Stimulated activated CD8-positive, alpha-beta memory T cell treated with anti-CD3 and anti-CD28 coated beads, Interleukin-7, amount 100 ng/mL, for 48 hours (primary cell): Measurements from ENCODE around the gene VPS37C.
"Not testable (repeated sequence)": the region's sequence is repeated elsewhere in the genome, so short reads cannot be mapped to it uniquely, and the experiment has no call there.

ENCODE experiments used
- DNase-seq, 2 donors: peaks; one replicate each; pipeline ENCODE4 v3.0.0-alpha.2; 2020; ENCODE audit warnings: low read depth in 1 of 2; ENCODE audit errors: extremely low read depth in 1 of 2

The VPS37C gene

GRCh38 chr11:61102667-61103571, 58.3 kb downstream of the VPS37C start:
- no peak for DNase-seq

GRCh38 chr11:61098778-61099177, 62.4 kb downstream of the VPS37C start:
- no peak for DNase-seq

- DNase-seq = not testable (repeated sequence)
Measured at GRCh38 chr11:61098261-61098660, 63.0 kb downstream of the VPS37C start.

GRCh38 chr11:61095021-61095420, 66.2 kb downstream of the VPS37C start:
- no peak for DNase-seq

GRCh38 chr11:61094167-61094566, 67.1 kb downstream of the VPS37C start:
- not testable (repeated sequence) for DNase-seq

- no peak for DNase-seq
Measured at GRCh38 chr11:61092908-61093763, 68.1 kb downstream of the VPS37C start.

GRCh38 chr11:61092280-61092766, 68.9 kb downstream of the VPS37C start:
- DNase-seq = peak in 1 of 2 donors; percentile 61

- DNase-seq = no peak
Measured at GRCh38 chr11:61091373-61092279, 69.6 kb downstream of the VPS37C start.

GRCh38 chr11:61090982-61091372, 70.2 kb downstream of the VPS37C start:
- no peak for DNase-seq

GRCh38 chr11:61090521-61090920, 70.7 kb downstream of the VPS37C start:
- DNase-seq = no peak

GRCh38 chr11:61089806-61090491, 71.3 kb downstream of the VPS37C start:
- no peak for DNase-seq

GRCh38 chr11:61087426-61088119, 73.7 kb downstream of the VPS37C start:
- no peak for DNase-seq

- DNase-seq = no peak
Measured at GRCh38 chr11:61083601-61084147, 77.6 kb downstream of the VPS37C start.

- DNase-seq = no peak
Measured at GRCh38 chr11:61082931-61083531, 78.2 kb downstream of the VPS37C start.

GRCh38 chr11:61082062-61082870, 79.0 kb downstream of the VPS37C start:
- DNase-seq = no peak

GRCh38 chr11:61080986-61081590, 80.1 kb downstream of the VPS37C start:
- no peak for DNase-seq

- DNase-seq = no peak
Measured at GRCh38 chr11:61080526-61080925, 80.7 kb downstream of the VPS37C start.
